Measurements from ENCODE around the gene RFX5. TPM values are rescaled to one million over a fixed set of nuclear protein-coding genes. Genes with fewer than 3 reads are reported as not detected.

RFX5 gene
- total and polyA plus RNA-seq, 9 of the 15 experiments (the other 6 are each of a cell fraction or from before 2014, with no cell fraction given), result 3.8 to 48.2 (median 32.2) TPM

DNA sequence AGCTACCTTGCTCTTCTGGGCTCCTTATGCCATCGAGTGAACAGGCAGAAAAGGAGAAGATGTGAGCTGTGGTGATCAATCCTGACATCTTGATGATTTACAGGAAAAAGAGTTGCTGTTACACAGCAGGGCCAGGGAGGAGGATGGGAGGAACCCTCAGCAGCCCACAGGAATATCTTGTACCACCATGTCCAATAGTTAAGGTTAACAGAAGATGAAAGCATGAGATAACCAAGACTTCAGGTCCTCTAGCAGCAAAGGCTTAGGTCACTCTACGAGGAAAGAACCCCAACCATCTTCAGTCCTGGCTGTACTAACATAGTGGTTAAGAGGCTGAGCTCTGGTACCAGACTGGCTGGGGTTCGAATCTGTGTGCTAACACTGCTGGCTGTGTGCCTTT lies 37.5 kb upstream of the RFX5 start (continued):
- no peak for TF ChIP-seq DDX20 (tag; IDR thresholded peaks at IDR 0.05; ENCODE audit: low read depth)
- TF ChIP-seq ESRRA (IDR thresholded peaks at IDR 0.05; ENCODE audit: borderline replicate concordance, low read depth), result no peak
- no peak for TF ChIP-seq NFRKB (IDR thresholded peaks at IDR 0.05; ENCODE audit: low read depth)
- TF ChIP-seq ZNF583 (CRISPR knock-in tag; IDR thresholded peaks at IDR 0.05), result no peak
- TF ChIP-seq, protein P1, sequence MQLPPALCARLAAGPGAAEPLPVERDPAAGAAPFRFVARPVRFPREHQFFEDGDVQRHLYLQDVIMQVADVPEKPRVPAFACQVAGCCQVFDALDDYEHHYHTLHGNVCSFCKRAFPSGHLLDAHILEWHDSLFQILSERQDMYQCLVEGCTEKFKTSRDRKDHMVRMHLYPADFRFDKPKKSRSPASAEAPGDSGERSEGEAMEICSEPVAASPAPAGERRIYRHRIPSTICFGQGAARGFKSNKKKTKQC (CRISPR knock-in tag; IDR thresholded peaks at IDR 0.05), result no peak
- TF ChIP-seq GABPB2 (CRISPR knock-in tag; conservative IDR thresholded peaks at IDR 0.05), result no peak
- no peak for TF ChIP-seq ZNF696 (CRISPR knock-in tag; conservative IDR thresholded peaks at IDR 0.05)
- no peak for TF ChIP-seq SMARCA5 (IDR thresholded peaks at IDR 0.05)
- no peak for TF ChIP-seq KLF10 (CRISPR knock-in tag; IDR thresholded peaks at IDR 0.05)
- peak; percentile 59; the same call in 1 of the 2 replicates for TF ChIP-seq DPF2 (IDR thresholded peaks at IDR 0.05)
- TF ChIP-seq ARNT (IDR thresholded peaks at IDR 0.05), result no peak
- TF ChIP-seq ZNF589 (CRISPR knock-in tag; IDR thresholded peaks at IDR 0.05; ENCODE audit: low read depth), result no peak
- TF ChIP-seq DMBX1 (CRISPR knock-in tag; IDR thresholded peaks at IDR 0.05; ENCODE audit: borderline replicate concordance), result no peak
- TF ChIP-seq KDM2B (CRISPR knock-in tag; IDR thresholded peaks at IDR 0.05), result no peak
- TF ChIP-seq WHSC1 (IDR thresholded peaks at IDR 0.05; ENCODE audit: low read length), result no peak
- no peak for TF ChIP-seq ZZZ3 (IDR thresholded peaks at IDR 0.05)
- TF ChIP-seq ZNF766 (CRISPR knock-in tag; conservative IDR thresholded peaks at IDR 0.05), result peak; percentile 65; the same call in 1 of the 2 replicates
- TF ChIP-seq NFATC3 (IDR thresholded peaks at IDR 0.05), result no peak
- TF ChIP-seq MEIS2 (IDR thresholded peaks at IDR 0.05; ENCODE audit: partially characterized antibody), result peak; percentile 98
- TF ChIP-seq MCM5 (IDR thresholded peaks at IDR 0.05; ENCODE audit: low read depth), result no peak
- TF ChIP-seq HSF4 (CRISPR knock-in tag; IDR thresholded peaks at IDR 0.05; ENCODE audit: borderline replicate concordance), result no peak
- TF ChIP-seq, protein P2, sequence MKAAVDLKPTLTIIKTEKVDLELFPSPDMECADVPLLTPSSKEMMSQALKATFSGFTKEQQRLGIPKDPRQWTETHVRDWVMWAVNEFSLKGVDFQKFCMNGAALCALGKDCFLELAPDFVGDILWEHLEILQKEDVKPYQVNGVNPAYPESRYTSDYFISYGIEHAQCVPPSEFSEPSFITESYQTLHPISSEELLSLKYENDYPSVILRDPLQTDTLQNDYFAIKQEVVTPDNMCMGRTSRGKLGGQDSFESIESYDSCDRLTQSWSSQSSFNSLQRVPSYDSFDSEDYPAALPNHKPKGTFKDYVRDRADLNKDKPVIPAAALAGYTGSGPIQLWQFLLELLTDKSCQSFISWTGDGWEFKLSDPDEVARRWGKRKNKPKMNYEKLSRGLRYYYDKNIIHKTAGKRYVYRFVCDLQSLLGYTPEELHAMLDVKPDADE (conservative IDR thresholded peaks at IDR 0.05; ENCODE audit: control insufficient read depth, low read depth, low read length), result no peak
- no peak for TF ChIP-seq CHD4 (IDR thresholded peaks at IDR 0.05; ENCODE audit: insufficient read depth, insufficient replicate concordance, low read depth, low read length, poor library complexity, severe bottlenecking)
- TF ChIP-seq, protein P3, sequence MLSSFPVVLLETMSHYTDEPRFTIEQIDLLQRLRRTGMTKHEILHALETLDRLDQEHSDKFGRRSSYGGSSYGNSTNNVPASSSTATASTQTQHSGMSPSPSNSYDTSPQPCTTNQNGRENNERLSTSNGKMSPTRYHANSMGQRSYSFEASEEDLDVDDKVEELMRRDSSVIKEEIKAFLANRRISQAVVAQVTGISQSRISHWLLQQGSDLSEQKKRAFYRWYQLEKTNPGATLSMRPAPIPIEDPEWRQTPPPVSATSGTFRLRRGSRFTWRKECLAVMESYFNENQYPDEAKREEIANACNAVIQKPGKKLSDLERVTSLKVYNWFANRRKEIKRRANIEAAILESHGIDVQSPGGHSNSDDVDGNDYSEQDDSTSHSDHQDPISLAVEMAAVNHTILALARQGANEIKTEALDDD (IDR thresholded peaks at IDR 0.05), result peak; percentile 97
- no peak for TF ChIP-seq CCNT2 (IDR thresholded peaks at IDR 0.05; ENCODE audit: borderline replicate concordance, extremely low read depth, insufficient read length, low read depth, low read length)
- TF ChIP-seq RAD21 (CRISPR knock-in tag; conservative IDR thresholded peaks at IDR 0.05 in 1 of 2, IDR thresholded peaks at IDR 0.05 in 1 of 2), result no peak
- TF ChIP-seq ZNF217 (CRISPR knock-in tag; IDR thresholded peaks at IDR 0.05), result no peak
- TF ChIP-seq ZNF146 (CRISPR knock-in tag; IDR thresholded peaks at IDR 0.05; ENCODE audit: unreplicated experiment), result no peak

All from K562 (cell line).